ENCODE data around the gene CFLAR.

Gene CFLAR

DNA sequence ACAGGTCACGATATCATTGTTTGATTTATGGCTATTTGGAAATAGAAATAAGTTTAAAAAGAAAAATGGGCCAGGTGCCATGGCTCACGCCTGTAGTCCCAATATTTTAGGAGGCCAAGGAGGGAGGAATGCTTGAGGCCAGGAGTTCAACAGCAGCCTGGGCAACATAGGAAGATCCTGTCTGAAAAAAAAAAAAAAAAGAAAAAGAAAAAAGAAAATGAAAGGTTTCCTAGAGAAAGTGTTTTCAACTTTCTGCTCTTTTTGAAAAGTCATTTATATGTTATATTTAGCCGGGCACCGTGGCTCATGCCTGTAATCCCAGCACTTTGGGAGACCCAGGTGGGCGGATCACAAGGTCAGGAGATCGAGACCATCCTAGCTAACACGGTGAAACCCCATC is 41.0 kb upstream of the CFLAR start:
- TF ChIP-seq, protein P1, sequence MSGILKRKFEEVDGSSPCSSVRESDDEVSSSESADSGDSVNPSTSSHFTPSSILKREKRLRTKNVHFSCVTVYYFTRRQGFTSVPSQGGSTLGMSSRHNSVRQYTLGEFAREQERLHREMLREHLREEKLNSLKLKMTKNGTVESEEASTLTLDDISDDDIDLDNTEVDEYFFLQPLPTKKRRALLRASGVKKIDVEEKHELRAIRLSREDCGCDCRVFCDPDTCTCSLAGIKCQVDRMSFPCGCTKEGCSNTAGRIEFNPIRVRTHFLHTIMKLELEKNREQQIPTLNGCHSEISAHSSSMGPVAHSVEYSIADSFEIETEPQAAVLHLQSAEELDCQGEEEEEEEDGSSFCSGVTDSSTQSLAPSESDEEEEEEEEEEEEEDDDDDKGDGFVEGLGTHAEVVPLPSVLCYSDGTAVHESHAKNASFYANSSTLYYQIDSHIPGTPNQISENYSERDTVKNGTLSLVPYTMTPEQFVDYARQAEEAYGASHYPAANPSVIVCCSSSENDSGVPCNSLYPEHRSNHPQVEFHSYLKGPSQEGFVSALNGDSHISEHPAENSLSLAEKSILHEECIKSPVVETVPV (CRISPR knock-in tag; IDR thresholded peaks at IDR 0.05), result no peak
- TF ChIP-seq ZC3H10 (CRISPR knock-in tag; IDR thresholded peaks at IDR 0.05) (no peak), ISL1 (CRISPR knock-in tag; IDR thresholded peaks at IDR 0.05) (no peak), BACH2 (CRISPR knock-in tag; IDR thresholded peaks at IDR 0.05; ENCODE audit: borderline replicate concordance) (no peak), ZNF565 (CRISPR knock-in tag; conservative IDR thresholded peaks at IDR 0.05; ENCODE audit: low read depth) (no peak), ZNF70 (CRISPR knock-in tag; IDR thresholded peaks at IDR 0.05) (no peak), ZFP3 (CRISPR knock-in tag; IDR thresholded peaks at IDR 0.05) (no peak)
- no peak for ATAC-seq

DNA sequence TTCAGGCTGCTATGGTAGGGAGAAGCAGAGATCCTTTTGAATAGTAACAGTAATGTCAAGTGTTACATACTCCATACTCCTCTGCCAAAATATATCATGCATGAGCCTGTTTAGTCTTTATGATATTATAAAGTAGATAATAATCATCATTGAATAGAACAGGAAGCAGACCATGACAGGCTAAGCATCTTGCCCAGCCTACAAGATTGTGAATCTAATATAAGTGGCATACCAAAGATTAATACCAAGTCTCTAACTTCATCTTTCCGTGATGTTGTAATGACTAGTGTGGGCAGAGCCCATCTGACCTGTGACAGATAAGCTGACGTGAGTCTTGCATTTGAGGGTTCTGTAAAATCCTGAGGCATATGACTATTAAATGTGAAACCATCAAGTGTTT is 31.1 kb upstream of the CFLAR start:
- no peak for TF ChIP-seq BACH2 (CRISPR knock-in tag; IDR thresholded peaks at IDR 0.05; ENCODE audit: borderline replicate concordance)
- no peak for TF ChIP-seq ZFP30 (CRISPR knock-in tag; IDR thresholded peaks at IDR 0.05)
- TF ChIP-seq ARNTL (CRISPR knock-in tag; IDR thresholded peaks at IDR 0.05; ENCODE audit: borderline replicate concordance, low read depth), result no peak
- 0 out of 2 replicates have a peak, but pooled peaks have one; percentile 5 for TF ChIP-seq GLIS3 (CRISPR knock-in tag; IDR thresholded peaks at IDR 0.05)
- TF ChIP-seq, protein P2, sequence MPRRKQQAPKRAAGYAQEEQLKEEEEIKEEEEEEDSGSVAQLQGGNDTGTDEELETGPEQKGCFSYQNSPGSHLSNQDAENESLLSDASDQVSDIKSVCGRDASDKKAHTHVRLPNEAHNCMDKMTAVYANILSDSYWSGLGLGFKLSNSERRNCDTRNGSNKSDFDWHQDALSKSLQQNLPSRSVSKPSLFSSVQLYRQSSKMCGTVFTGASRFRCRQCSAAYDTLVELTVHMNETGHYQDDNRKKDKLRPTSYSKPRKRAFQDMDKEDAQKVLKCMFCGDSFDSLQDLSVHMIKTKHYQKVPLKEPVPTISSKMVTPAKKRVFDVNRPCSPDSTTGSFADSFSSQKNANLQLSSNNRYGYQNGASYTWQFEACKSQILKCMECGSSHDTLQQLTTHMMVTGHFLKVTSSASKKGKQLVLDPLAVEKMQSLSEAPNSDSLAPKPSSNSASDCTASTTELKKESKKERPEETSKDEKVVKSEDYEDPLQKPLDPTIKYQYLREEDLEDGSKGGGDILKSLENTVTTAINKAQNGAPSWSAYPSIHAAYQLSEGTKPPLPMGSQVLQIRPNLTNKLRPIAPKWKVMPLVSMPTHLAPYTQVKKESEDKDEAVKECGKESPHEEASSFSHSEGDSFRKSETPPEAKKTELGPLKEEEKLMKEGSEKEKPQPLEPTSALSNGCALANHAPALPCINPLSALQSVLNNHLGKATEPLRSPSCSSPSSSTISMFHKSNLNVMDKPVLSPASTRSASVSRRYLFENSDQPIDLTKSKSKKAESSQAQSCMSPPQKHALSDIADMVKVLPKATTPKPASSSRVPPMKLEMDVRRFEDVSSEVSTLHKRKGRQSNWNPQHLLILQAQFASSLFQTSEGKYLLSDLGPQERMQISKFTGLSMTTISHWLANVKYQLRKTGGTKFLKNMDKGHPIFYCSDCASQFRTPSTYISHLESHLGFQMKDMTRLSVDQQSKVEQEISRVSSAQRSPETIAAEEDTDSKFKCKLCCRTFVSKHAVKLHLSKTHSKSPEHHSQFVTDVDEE (CRISPR knock-in tag; IDR thresholded peaks at IDR 0.05), result peak; percentile 85
- TF ChIP-seq, protein P3, sequence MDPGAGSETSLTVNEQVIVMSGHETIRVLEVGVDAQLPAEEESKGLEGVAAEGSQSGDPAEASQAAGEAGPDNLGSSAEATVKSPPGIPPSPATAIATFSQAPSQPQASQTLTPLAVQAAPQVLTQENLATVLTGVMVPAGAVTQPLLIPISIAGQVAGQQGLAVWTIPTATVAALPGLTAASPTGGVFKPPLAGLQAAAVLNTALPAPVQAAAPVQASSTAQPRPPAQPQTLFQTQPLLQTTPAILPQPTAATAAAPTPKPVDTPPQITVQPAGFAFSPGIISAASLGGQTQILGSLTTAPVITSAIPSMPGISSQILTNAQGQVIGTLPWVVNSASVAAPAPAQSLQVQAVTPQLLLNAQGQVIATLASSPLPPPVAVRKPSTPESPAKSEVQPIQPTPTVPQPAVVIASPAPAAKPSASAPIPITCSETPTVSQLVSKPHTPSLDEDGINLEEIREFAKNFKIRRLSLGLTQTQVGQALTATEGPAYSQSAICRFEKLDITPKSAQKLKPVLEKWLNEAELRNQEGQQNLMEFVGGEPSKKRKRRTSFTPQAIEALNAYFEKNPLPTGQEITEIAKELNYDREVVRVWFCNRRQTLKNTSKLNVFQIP (CRISPR knock-in tag; IDR thresholded peaks at IDR 0.05; ENCODE audit: borderline replicate concordance, low read depth), result no peak
- peak; percentile 93 for TF ChIP-seq ISL1 (CRISPR knock-in tag; IDR thresholded peaks at IDR 0.05)
- TF ChIP-seq RARB (CRISPR knock-in tag; IDR thresholded peaks at IDR 0.05), result no peak
- TF ChIP-seq TCF4 (CRISPR knock-in tag; IDR thresholded peaks at IDR 0.05; ENCODE audit: borderline replicate concordance), result peak; percentile 80
- TF ChIP-seq ZFP3 (CRISPR knock-in tag; IDR thresholded peaks at IDR 0.05), result peak; percentile 61
- TF ChIP-seq, protein P4, sequence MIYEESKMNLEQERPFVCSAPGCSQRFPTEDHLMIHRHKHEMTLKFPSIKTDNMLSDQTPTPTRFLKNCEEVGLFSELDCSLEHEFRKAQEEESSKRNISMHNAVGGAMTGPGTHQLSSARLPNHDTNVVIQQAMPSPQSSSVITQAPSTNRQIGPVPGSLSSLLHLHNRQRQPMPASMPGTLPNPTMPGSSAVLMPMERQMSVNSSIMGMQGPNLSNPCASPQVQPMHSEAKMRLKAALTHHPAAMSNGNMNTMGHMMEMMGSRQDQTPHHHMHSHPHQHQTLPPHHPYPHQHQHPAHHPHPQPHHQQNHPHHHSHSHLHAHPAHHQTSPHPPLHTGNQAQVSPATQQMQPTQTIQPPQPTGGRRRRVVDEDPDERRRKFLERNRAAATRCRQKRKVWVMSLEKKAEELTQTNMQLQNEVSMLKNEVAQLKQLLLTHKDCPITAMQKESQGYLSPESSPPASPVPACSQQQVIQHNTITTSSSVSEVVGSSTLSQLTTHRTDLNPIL (CRISPR knock-in tag; IDR thresholded peaks at IDR 0.05; ENCODE audit: low read depth), result peak; percentile 83
- peak; percentile 32; the same call in 1 of the 3 replicates for ATAC-seq

DNA sequence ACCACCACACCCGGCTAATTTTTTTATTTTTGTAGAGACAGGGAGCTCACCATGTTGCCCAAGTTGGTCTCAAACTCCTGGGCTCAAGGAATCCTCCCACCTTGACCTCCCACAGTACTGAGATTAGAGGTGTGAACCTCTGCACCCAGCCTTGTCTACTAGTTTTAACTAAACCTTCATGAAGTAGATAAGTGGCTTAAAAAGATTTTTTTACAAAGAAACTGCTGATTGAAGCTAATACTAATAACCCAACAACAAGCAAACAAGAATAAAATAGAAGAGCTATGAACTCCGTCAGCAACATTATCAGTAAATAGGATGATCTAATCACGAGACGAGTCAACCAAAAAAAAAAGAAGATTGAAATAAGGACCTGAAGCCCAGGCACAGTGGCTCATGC is 25.4 kb upstream of the CFLAR start:
- TF ChIP-seq ARNTL (CRISPR knock-in tag; IDR thresholded peaks at IDR 0.05; ENCODE audit: borderline replicate concordance, low read depth), result no peak
- TF ChIP-seq, protein P4 (CRISPR knock-in tag; IDR thresholded peaks at IDR 0.05; ENCODE audit: low read depth), result no peak
- no peak for TF ChIP-seq ESRRG (CRISPR knock-in tag; IDR thresholded peaks at IDR 0.05)
- TF ChIP-seq ZFP3 (CRISPR knock-in tag; IDR thresholded peaks at IDR 0.05), result no peak
- no peak for TF ChIP-seq GLIS3 (CRISPR knock-in tag; IDR thresholded peaks at IDR 0.05)
- TF ChIP-seq BACH2 (CRISPR knock-in tag; IDR thresholded peaks at IDR 0.05; ENCODE audit: borderline replicate concordance), result no peak
- TF ChIP-seq, protein P3 (CRISPR knock-in tag; IDR thresholded peaks at IDR 0.05; ENCODE audit: borderline replicate concordance, low read depth), result no peak

DNA sequence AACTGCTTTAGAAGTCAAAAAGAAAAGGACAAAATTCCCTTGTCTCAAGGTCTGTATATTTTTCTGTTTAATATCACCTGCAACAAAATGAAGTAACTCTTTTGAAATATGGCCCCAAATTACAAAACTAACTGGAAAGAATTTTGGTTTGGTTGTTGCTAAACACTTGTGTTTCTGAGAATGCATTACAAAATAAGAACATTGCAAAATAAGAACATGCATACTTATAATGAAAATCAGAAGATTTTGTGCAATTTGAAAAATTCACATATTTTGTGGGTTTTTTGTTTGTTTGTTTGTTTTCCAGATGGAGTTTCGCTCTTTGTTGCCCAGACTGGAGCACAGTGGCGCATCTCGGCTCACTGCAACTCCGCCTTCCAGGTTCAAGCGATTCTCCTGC is 22.4 kb upstream of the CFLAR start:
- no peak for ATAC-seq
- TF ChIP-seq PPARA (CRISPR knock-in tag; IDR thresholded peaks at IDR 0.05; ENCODE audit: borderline replicate concordance) (no peak), ZC3H10 (CRISPR knock-in tag; IDR thresholded peaks at IDR 0.05) (no peak), GLIS3 (CRISPR knock-in tag; IDR thresholded peaks at IDR 0.05) (no peak), RARB (CRISPR knock-in tag; IDR thresholded peaks at IDR 0.05) (no peak), ARNTL (CRISPR knock-in tag; IDR thresholded peaks at IDR 0.05; ENCODE audit: borderline replicate concordance, low read depth) (no peak), ZNF8 (CRISPR knock-in tag; IDR thresholded peaks at IDR 0.05) (no peak), SNAI2 (CRISPR knock-in tag; IDR thresholded peaks at IDR 0.05) (no peak), ESRRG (CRISPR knock-in tag; IDR thresholded peaks at IDR 0.05) (no peak), BACH2 (CRISPR knock-in tag; IDR thresholded peaks at IDR 0.05; ENCODE audit: borderline replicate concordance) (no peak), ZFP30 (CRISPR knock-in tag; IDR thresholded peaks at IDR 0.05) (no peak)
- TF ChIP-seq, protein P3 (CRISPR knock-in tag; IDR thresholded peaks at IDR 0.05; ENCODE audit: borderline replicate concordance, low read depth), result no peak

More for the DNA sequence above, 25.4 kb upstream of the CFLAR start:
- ATAC-seq, result no peak
